Measurements from ENCODE around the gene MCC.

GRCh38 chr5:113202746-113203716 is 285.2 kb downstream of the MCC start:
- TF ChIP-seq POLR2AphosphoS5 (IDR thresholded peaks at IDR 0.05; ENCODE audit: low read depth, low read length) (no peak), POLR2A (IDR thresholded peaks at IDR 0.05; ENCODE audit: low read depth, low read length) (no peak)

Data from GM12891 (cell line).